ENCODE measurements around the gene REPIN1. TPM values are rescaled to one million over a fixed set of nuclear protein-coding genes. Genes with fewer than 3 reads are reported as not detected.
A peak's percentile ranks its signal among the peaks of the same experiment; 100 is the strongest.

The REPIN1 gene
- total and polyA plus RNA-seq, 4 donors: 17.1 to 118 (median 55.1) TPM

DNA sequence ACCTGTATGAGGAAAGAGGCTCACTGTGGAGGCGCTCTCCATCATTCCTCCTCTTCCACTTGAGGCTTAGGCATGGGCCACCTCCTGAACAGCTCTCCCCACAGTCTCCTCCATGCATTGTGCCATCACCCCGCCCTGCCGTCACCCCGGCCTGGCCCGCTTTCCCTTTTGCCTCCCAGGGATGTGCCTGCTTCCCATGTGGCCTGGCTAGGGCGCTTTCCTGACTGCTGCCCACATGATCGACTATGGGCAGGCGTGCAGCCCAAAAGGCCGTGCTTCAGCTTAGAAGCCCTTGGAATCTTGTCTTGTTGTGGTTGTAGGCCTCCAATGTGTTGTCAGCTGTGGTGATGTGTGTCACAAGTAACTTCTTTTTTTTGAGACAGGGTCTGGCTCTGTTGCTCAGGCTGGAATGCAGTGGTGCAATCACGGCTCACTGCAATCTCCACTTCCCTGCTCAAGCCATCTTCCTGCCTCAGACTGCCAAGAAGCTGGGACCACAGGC is 43.5 kb upstream of the REPIN1 start:
- H3K4me3 ChIP-seq (ENCODE audit: low read depth in 1 of 3, low read length in 3 of 3): peak overlapping the region in 2 of 3 donors; percentile 8 to 59
- no peaks in the 10 kb centered on the region for H3K9me3 ChIP-seq (ENCODE audit: control insufficient read depth in 4 of 4, low read length in 3 of 4)
- TF ChIP-seq, protein P1, sequence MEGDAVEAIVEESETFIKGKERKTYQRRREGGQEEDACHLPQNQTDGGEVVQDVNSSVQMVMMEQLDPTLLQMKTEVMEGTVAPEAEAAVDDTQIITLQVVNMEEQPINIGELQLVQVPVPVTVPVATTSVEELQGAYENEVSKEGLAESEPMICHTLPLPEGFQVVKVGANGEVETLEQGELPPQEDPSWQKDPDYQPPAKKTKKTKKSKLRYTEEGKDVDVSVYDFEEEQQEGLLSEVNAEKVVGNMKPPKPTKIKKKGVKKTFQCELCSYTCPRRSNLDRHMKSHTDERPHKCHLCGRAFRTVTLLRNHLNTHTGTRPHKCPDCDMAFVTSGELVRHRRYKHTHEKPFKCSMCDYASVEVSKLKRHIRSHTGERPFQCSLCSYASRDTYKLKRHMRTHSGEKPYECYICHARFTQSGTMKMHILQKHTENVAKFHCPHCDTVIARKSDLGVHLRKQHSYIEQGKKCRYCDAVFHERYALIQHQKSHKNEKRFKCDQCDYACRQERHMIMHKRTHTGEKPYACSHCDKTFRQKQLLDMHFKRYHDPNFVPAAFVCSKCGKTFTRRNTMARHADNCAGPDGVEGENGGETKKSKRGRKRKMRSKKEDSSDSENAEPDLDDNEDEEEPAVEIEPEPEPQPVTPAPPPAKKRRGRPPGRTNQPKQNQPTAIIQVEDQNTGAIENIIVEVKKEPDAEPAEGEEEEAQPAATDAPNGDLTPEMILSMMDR (IDR thresholded peaks at IDR 0.05; ENCODE audit: low read depth, low read length, missing input control): no peak
- TF ChIP-seq FOXA2 (IDR thresholded peaks at IDR 0.05) (no peak), NR2F2 (IDR thresholded peaks at IDR 0.05) (no peak), RXRA (IDR thresholded peaks at IDR 0.05) (no peak), JUND (IDR thresholded peaks at IDR 0.05) (no peak), YY1 (IDR thresholded peaks at IDR 0.05) (no peak), TAF1 (conservative IDR thresholded peaks at IDR 0.05) (no peak), FOXA1 (IDR thresholded peaks at IDR 0.05) (no peak), SP1 (IDR thresholded peaks at IDR 0.05) (no peak), RAD21 (IDR thresholded peaks at IDR 0.05) (no peak), GABPA (IDR thresholded peaks at IDR 0.05 in 1 of 2, conservative IDR thresholded peaks at IDR 0.05 in 1 of 2) (no peak)
- TF ChIP-seq, protein P2, sequence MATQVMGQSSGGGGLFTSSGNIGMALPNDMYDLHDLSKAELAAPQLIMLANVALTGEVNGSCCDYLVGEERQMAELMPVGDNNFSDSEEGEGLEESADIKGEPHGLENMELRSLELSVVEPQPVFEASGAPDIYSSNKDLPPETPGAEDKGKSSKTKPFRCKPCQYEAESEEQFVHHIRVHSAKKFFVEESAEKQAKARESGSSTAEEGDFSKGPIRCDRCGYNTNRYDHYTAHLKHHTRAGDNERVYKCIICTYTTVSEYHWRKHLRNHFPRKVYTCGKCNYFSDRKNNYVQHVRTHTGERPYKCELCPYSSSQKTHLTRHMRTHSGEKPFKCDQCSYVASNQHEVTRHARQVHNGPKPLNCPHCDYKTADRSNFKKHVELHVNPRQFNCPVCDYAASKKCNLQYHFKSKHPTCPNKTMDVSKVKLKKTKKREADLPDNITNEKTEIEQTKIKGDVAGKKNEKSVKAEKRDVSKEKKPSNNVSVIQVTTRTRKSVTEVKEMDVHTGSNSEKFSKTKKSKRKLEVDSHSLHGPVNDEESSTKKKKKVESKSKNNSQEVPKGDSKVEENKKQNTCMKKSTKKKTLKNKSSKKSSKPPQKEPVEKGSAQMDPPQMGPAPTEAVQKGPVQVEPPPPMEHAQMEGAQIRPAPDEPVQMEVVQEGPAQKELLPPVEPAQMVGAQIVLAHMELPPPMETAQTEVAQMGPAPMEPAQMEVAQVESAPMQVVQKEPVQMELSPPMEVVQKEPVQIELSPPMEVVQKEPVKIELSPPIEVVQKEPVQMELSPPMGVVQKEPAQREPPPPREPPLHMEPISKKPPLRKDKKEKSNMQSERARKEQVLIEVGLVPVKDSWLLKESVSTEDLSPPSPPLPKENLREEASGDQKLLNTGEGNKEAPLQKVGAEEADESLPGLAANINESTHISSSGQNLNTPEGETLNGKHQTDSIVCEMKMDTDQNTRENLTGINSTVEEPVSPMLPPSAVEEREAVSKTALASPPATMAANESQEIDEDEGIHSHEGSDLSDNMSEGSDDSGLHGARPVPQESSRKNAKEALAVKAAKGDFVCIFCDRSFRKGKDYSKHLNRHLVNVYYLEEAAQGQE (IDR thresholded peaks at IDR 0.05): no peak
- TF ChIP-seq, protein P3, sequence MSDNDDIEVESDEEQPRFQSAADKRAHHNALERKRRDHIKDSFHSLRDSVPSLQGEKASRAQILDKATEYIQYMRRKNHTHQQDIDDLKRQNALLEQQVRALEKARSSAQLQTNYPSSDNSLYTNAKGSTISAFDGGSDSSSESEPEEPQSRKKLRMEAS (IDR thresholded peaks at IDR 0.05): no peak
- 84% methylated on average over 10 of the region's 10 CpGs for WGBS
- DNase-seq (ENCODE audit: low spot score): no peak
- no peaks in the 10 kb centered on the region for H3K27me3 ChIP-seq (ENCODE audit: control insufficient read depth in 4 of 4, insufficient read depth in 4 of 4, low read length in 3 of 4)
- peak overlapping the region; percentile 84 to 96 for H3K27ac ChIP-seq (ENCODE audit: low read depth in 1 of 2, low read length in 2 of 2)
- peak overlapping the region in 1 of 2 donors; percentile 24 for H3K9ac ChIP-seq (ENCODE audit: low read depth in 1 of 2, low read length in 2 of 2)
- H3K4me1 ChIP-seq (ENCODE audit: control insufficient read depth in 4 of 4, insufficient read depth in 4 of 4, low read length in 3 of 4): peaks cover 3 to 40% (median 23%) of the 10 kb centered on the region in 4 donors
- H3K36me3 ChIP-seq (ENCODE audit: control insufficient read depth in 4 of 4, insufficient read depth in 3 of 4, low read depth in 1 of 4, low read length in 3 of 4): peaks cover 2 to 18% (median 11%) of the 10 kb centered on the region in 4 donors

DNA sequence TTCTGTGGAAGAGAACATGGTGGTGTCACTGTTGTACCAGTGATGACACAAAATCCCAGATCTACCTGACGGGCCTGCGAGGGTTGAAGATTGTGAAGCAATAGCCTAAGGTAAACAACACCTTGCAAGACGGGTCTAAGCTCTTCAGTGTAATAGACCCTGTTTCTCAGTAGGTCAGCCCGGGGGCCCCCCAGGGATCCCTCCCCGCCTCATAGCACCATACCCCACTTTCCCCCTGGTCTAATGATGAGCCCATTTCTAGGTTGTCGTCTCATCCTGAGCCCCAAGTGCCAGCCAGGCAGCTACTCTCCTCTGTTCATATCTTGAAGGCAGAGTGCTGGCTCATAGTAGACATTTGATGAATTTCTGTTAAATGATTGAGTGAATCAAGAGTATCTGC is 42.7 kb upstream of the REPIN1 start:
- WGBS: 91% methylated on average over 6 of the region's 6 CpGs
- Histone ChIP-seq H3K36me3 (ENCODE audit: control insufficient read depth in 4 of 4, insufficient read depth in 3 of 4, low read depth in 1 of 4, low read length in 3 of 4) (peaks cover 2 to 26% (median 11%) of the 10 kb centered on the region in 4 donors), H3K27ac (ENCODE audit: low read depth in 1 of 2, low read length in 2 of 2) (peak overlapping the region; percentile 6 to 84)

More for the DNA sequence above, 42.7 kb upstream of the REPIN1 start:
- Histone ChIP-seq H3K4me1 (ENCODE audit: control insufficient read depth in 4 of 4, insufficient read depth in 4 of 4, low read length in 3 of 4) (peaks cover 3 to 34% (median 20%) of the 10 kb centered on the region in 4 donors), H3K4me3 (ENCODE audit: low read depth in 1 of 3, low read length in 3 of 3) (no peak overlapping the region), H3K9me3 (ENCODE audit: control insufficient read depth in 4 of 4, low read length in 3 of 4) (no peaks in the 10 kb centered on the region), H3K9ac (ENCODE audit: low read depth in 1 of 2, low read length in 2 of 2) (no peak overlapping the region), H3K27me3 (ENCODE audit: control insufficient read depth in 4 of 4, insufficient read depth in 4 of 4, low read length in 3 of 4) (no peaks in the 10 kb centered on the region)
- no peak for DNase-seq (ENCODE audit: low spot score)
- no peak for TF ChIP-seq NR2F2 (IDR thresholded peaks at IDR 0.05)
- TF ChIP-seq, protein P1 (IDR thresholded peaks at IDR 0.05; ENCODE audit: low read depth, low read length, missing input control): no peak
- no peak for TF ChIP-seq RAD21 (IDR thresholded peaks at IDR 0.05)
- TF ChIP-seq FOXA2 (IDR thresholded peaks at IDR 0.05): no peak
- TF ChIP-seq JUND (IDR thresholded peaks at IDR 0.05): no peak
- no peak for TF ChIP-seq RXRA (IDR thresholded peaks at IDR 0.05)
- TF ChIP-seq HNF4G (IDR thresholded peaks at IDR 0.05): no peak
- TF ChIP-seq FOXA1 (IDR thresholded peaks at IDR 0.05): no peak
- TF ChIP-seq, protein P4, sequence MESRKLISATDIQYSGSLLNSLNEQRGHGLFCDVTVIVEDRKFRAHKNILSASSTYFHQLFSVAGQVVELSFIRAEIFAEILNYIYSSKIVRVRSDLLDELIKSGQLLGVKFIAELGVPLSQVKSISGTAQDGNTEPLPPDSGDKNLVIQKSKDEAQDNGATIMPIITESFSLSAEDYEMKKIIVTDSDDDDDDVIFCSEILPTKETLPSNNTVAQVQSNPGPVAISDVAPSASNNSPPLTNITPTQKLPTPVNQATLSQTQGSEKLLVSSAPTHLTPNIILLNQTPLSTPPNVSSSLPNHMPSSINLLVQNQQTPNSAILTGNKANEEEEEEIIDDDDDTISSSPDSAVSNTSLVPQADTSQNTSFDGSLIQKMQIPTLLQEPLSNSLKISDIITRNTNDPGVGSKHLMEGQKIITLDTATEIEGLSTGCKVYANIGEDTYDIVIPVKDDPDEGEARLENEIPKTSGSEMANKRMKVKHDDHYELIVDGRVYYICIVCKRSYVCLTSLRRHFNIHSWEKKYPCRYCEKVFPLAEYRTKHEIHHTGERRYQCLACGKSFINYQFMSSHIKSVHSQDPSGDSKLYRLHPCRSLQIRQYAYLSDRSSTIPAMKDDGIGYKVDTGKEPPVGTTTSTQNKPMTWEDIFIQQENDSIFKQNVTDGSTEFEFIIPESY (IDR thresholded peaks at IDR 0.05): no peak
- TF ChIP-seq YY1 (IDR thresholded peaks at IDR 0.05): no peak
- no peak for TF ChIP-seq GABPA (IDR thresholded peaks at IDR 0.05 in 1 of 2, conservative IDR thresholded peaks at IDR 0.05 in 1 of 2)
- TF ChIP-seq EGR1 (IDR thresholded peaks at IDR 0.05; ENCODE audit: low read depth in 2 of 2): no peak
- TF ChIP-seq TAF1 (conservative IDR thresholded peaks at IDR 0.05): no peak
- TF ChIP-seq HNF4A (conservative IDR thresholded peaks at IDR 0.05): no peak
